Measurements from ENCODE around the gene CCL22.

DNA sequence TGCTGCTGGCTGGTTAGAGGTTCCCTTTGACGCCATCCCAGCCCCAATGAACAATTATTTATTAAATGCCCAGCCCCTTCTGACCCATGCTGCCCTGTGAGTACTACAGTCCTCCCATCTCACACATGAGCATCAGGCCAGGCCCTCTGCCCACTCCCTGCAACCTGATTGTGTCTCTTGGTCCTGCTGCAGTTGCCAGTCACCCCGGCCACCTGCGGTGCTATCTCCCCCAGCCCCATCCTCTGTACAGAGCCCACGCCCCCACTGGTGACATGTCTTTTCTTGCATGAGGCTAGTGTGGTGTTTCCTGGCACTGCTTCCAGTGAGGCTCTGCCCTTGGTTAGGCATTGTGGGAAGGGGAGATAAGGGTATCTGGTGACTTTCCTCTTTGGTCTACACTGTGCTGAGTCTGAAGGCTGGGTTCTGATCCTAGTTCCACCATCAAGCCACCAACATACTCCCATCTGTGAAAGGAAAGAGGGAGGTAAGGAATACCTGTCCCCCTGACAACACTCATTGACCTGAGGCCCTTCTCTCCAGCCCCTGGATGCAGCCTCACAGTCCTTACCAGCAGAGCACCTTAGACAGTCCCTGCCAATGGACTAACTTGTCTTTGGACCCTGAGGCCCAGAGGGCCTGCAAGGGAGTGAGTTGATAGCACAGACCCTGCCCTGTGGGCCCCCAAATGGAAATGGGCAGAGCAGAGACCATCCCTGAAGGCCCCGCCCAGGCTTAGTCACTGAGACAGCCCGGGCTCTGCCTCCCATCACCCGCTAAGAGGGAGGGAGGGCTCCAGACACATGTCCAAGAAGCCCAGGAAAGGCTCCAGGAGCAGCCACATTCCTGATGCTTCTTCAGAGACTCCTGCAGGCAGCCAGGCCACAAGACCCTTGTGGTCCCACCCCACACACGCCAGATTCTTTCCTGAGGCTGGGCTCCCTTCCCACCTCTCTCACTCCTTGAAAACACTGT, 25.0 kb downstream of the CCL22 start:
- TF ChIP-seq, protein P1, sequence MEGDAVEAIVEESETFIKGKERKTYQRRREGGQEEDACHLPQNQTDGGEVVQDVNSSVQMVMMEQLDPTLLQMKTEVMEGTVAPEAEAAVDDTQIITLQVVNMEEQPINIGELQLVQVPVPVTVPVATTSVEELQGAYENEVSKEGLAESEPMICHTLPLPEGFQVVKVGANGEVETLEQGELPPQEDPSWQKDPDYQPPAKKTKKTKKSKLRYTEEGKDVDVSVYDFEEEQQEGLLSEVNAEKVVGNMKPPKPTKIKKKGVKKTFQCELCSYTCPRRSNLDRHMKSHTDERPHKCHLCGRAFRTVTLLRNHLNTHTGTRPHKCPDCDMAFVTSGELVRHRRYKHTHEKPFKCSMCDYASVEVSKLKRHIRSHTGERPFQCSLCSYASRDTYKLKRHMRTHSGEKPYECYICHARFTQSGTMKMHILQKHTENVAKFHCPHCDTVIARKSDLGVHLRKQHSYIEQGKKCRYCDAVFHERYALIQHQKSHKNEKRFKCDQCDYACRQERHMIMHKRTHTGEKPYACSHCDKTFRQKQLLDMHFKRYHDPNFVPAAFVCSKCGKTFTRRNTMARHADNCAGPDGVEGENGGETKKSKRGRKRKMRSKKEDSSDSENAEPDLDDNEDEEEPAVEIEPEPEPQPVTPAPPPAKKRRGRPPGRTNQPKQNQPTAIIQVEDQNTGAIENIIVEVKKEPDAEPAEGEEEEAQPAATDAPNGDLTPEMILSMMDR (IDR thresholded peaks at IDR 0.05; ENCODE audit: low read length), result no peak
- TF ChIP-seq EZH2phosphoT487 (IDR thresholded peaks at IDR 0.05; ENCODE audit: low read length) (no peak), EZH2 (optimal IDR thresholded peaks at IDR 0.05; ENCODE audit: low read depth, low read length) (no peak)

Measured in MM.1S (cell line).